A549 (cell line): ENCODE data around the gene GSTM2. TPM values are rescaled to one million over a fixed set of nuclear protein-coding genes. Genes with fewer than 3 reads are reported as not detected.

Experiments
- ATAC-seq, 2 experiments: fragments of 200-7000 bp in 1 of 2; fragments of >200 bp in 1 of 2; cut with Nextera tagmentation in 1 of 2; cut with Tn5 transposase in 1 of 2; 3 replicates each; pipeline versions ENCODE4 v1.8.0 to v1.9.1; 2018 to 2020; ENCODE audit warnings: mild to moderate bottlenecking in 1 of 2, moderate library complexity in 1 of 2
- CTCF ChIA-PET: fragments of 300-600 bp; sonication (Branson Sonifier 250); formaldehyde crosslinking; extraction: SDS; loops from one replicate; lab custom pipeline; 2021; ENCODE audit warnings: antibody characterized with exemption, inconsistent platforms; lab: Yijun Ruan, JAX
- POLR2A ChIA-PET: fragments of 350-600 bp; formaldehyde crosslinking; extraction: SDS; loops from one replicate; lab custom pipeline; 2021; ENCODE audit warnings: antibody characterized with exemption, inconsistent platforms; lab: Yijun Ruan, JAX
- DNase-seq, 2 experiments: peaks; one replicate each; pipeline versions ENCODE4 v3.0.0 to v3.0.0-alpha.2; 2011 to 2016; ENCODE audit warnings: low read depth in 1 of 2, low spot score in 1 of 2
- FAIRE-seq: peaks from 2 replicates; lab custom pipeline; 2011; peaks lifted over from hg19 to GRCh38; lab: Jason Lieb, UNC
- H3K27ac ChIP-seq, 2 experiments: fragments of >200 bp; sonication (Bioruptor Twin); formaldehyde crosslinking; 3 replicates each; pipeline ENCODE4 v1.5.1; 2016 to 2017
- H3K4me1 ChIP-seq: fragments of >200 bp; sonication (Bioruptor Twin); formaldehyde crosslinking; 3 replicates; pipeline ENCODE4 v1.6.1; 2016
- H3K4me2 ChIP-seq: fragments of >200 bp; sonication (Bioruptor Twin); formaldehyde crosslinking; 3 replicates; pipeline ENCODE4 v1.6.1; 2016
- H3K4me3 ChIP-seq: fragments of >200 bp; sonication (Bioruptor Twin); formaldehyde crosslinking; 3 replicates; pipeline ENCODE4 v1.5.1; 2016
- H3K9me3 ChIP-seq: fragments of >200 bp; sonication (Bioruptor Twin); formaldehyde crosslinking; 3 replicates; pipeline ENCODE4 v1.6.1; 2016
- BCL3 ChIP-seq: fragments of >200 bp; sonication (Bioruptor Twin); formaldehyde crosslinking; IDR thresholded peaks from 3 replicates; pipeline ENCODE4 v1.6.1; 2016
- BHLHE40 ChIP-seq: IDR thresholded peaks from 2 replicates; pipeline ENCODE4 v1.6.1; 2012; ENCODE audit warnings: low read depth, low read length, inconsistent platforms
- CBX8 ChIP-seq: fragments of 200-600 bp; sonication (generic); IDR thresholded peaks from 2 replicates; pipeline ENCODE4 v1.6.1; 2016
- EHMT2 ChIP-seq: fragments of 200-600 bp; sonication (generic); IDR thresholded peaks from 2 replicates; pipeline ENCODE4 v1.6.1; 2016; ENCODE audit warnings: antibody characterized with exemption, low read depth, mild to moderate bottlenecking, moderate library complexity
- ESRRA ChIP-seq: fragments of 150-350 bp; IDR thresholded peaks from 2 replicates; pipeline ENCODE4 v1.6.1; 2014; ENCODE audit warnings: mild to moderate bottlenecking, low read length, borderline replicate concordance
- FOSL2 ChIP-seq, 2 experiments: fragments of 450-650 bp in 1 of 2; fragments of >200 bp in 1 of 2; sonication (Bioruptor Twin) in 1 of 2; formaldehyde crosslinking; IDR thresholded peaks; 2 replicates each; pipeline versions ENCODE4 v1.5.0 to v1.6.1; 2016 to 2020; ENCODE audit warnings: mild to moderate bottlenecking in 1 of 2, moderate library complexity in 1 of 2
- HDAC2 ChIP-seq: fragments of 200-600 bp; sonication (generic); IDR thresholded peaks from 2 replicates; pipeline ENCODE4 v1.6.1; 2016
- HES2 ChIP-seq: fragments of >200 bp; sonication (Bioruptor Twin); formaldehyde crosslinking; IDR thresholded peaks from 2 replicates; pipeline ENCODE4 v1.6.1; 2016
- HEYL ChIP-seq: fragments of 250-450 bp; sonication (Bioruptor Pico); IDR thresholded peaks from 2 replicates; pipeline ENCODE4 v1.8.0; 2021; ENCODE audit warnings: mild to moderate bottlenecking, moderate library complexity
- HOXA7 ChIP-seq: fragments of 250-450 bp; sonication (Bioruptor Pico); IDR thresholded peaks from 2 replicates; pipeline ENCODE4 v1.5.0; 2020; ENCODE audit warnings: mild to moderate bottlenecking, moderate library complexity
- JUN ChIP-seq, 2 experiments: fragments of >200 bp; sonication (Bioruptor Twin); formaldehyde crosslinking; IDR thresholded peaks; 2 replicates in 1 of 2; 3 replicates in 1 of 2; pipeline ENCODE4 v1.6.1; 2016 to 2017
- JUNB ChIP-seq: fragments of >200 bp; sonication (Bioruptor Twin); formaldehyde crosslinking; IDR thresholded peaks from 2 replicates; pipeline ENCODE4 v1.6.1; 2016
- KDM1A ChIP-seq: fragments of 200-600 bp; sonication (generic); IDR thresholded peaks from 2 replicates; pipeline ENCODE4 v1.6.1; 2016; ENCODE audit warnings: low read depth, mild to moderate bottlenecking
- KDM5A ChIP-seq: fragments of 200-600 bp; sonication (generic); IDR thresholded peaks from 2 replicates; pipeline ENCODE4 v1.6.1; 2016; ENCODE audit warnings: antibody characterized with exemption, mild to moderate bottlenecking
- MAZ ChIP-seq: fragments of 150-350 bp; IDR thresholded peaks from 2 replicates; pipeline ENCODE4 v1.6.1; 2014; ENCODE audit warnings: antibody characterized with exemption, low read depth, low read length, borderline replicate concordance
- MYC ChIP-seq: IDR thresholded peaks from 2 replicates; pipeline ENCODE4 v1.6.1; 2012; ENCODE audit warnings: mild to moderate bottlenecking, inconsistent platforms, low read length, improper control_type of control experiment, borderline replicate concordance
- NFE2L2 ChIP-seq: fragments of 150-350 bp; conservative IDR thresholded peaks from 2 replicates; pipeline ENCODE4 v1.6.1; 2014; ENCODE audit warnings: low read length
- NPAS2 ChIP-seq: fragments of 250-450 bp; sonication (Bioruptor Pico); IDR thresholded peaks from 2 replicates; pipeline ENCODE4 v1.8.0; 2022; ENCODE audit warnings: mild to moderate bottlenecking, moderate library complexity, borderline replicate concordance
- PHF8 ChIP-seq: fragments of 200-600 bp; sonication (generic); IDR thresholded peaks from 2 replicates; pipeline ENCODE4 v1.6.1; 2016; ENCODE audit warnings: low read depth, mild to moderate bottlenecking, antibody characterized with exemption, moderate library complexity, borderline replicate concordance
- POLR2AphosphoS2 ChIP-seq: conservative IDR thresholded peaks from 2 replicates; pipeline ENCODE4 v1.6.1; 2012; ENCODE audit warnings: low read length, improper control_type of control experiment, inconsistent platforms
- RCOR1 ChIP-seq: fragments of 150-350 bp; IDR thresholded peaks from 2 replicates; pipeline ENCODE4 v1.6.1; 2014; ENCODE audit warnings: antibody characterized with exemption, low read length, low read depth
- RFX5 ChIP-seq: fragments of 450-650 bp; IDR thresholded peaks from 2 replicates; pipeline ENCODE4 v1.7.1; 2014; ENCODE audit warnings: antibody characterized with exemption, mild to moderate bottlenecking, moderate library complexity
- SREBF2 ChIP-seq: fragments of 450-650 bp; IDR thresholded peaks from 2 replicates; pipeline ENCODE4 v1.6.1; 2014; ENCODE audit warnings: mild to moderate bottlenecking, moderate library complexity
- TP53 ChIP-seq: fragments of 250-450 bp; sonication (Bioruptor Pico); IDR thresholded peaks from 2 replicates; pipeline ENCODE4 v1.5.0; 2021; ENCODE audit warnings: mild to moderate bottlenecking, moderate library complexity
- ZC3H11A ChIP-seq: fragments of 450-650 bp; IDR thresholded peaks from 2 replicates; pipeline ENCODE4 v1.6.1; 2014; ENCODE audit warnings: antibody characterized with exemption, mild to moderate bottlenecking
- ZFP36 ChIP-seq: fragments of 450-650 bp; IDR thresholded peaks from 2 replicates; pipeline ENCODE4 v1.6.1; 2014; ENCODE audit warnings: borderline replicate concordance; ENCODE audit not compliant: partially characterized antibody
- ZNF302 ChIP-seq: fragments of 250-450 bp; sonication (Bioruptor Pico); IDR thresholded peaks from 2 replicates; pipeline ENCODE4 v1.9.0; 2021; ENCODE audit warnings: inconsistent platforms, mild to moderate bottlenecking, moderate library complexity
- WGBS: methylation state at CpG from one replicate; pipeline ENCODE4 v1.1.6; 2017; ENCODE audit errors: missing lambda C conversion rate; 5-methylcytosine and 5-hydroxymethylcytosine counted together
- polyA plus RNA-seq, 4 experiments: library from polyadenylated mRNA; depleted of rRNA in 3 of 4; stranded (reverse); fragments of >200 nt; fragmentation: RNase III in 1 of 4; extraction: RNeasy Plus Mini Kit Qiagen cat#74134 plus additional on column Dnase treatment in 1 of 4; gene quantifications; 2 replicates in 3 of 4; 3 replicates in 1 of 4; pipeline ENCODE4 v1.2.3, GENCODE V29; 2011 to 2017
- TF ChIP-seq, protein P1 (sequence below): fragments of 450-650 bp; IDR thresholded peaks from 2 replicates; pipeline ENCODE4 v1.6.1; 2014; ENCODE audit warnings: antibody characterized with exemption
- TF ChIP-seq, protein P2 (sequence below): IDR thresholded peaks from 2 replicates; pipeline ENCODE4 v1.6.1; 2012; ENCODE audit warnings: low read depth, borderline replicate concordance

Gene GSTM2
- polyA plus RNA-seq, 2 of the 4 experiments (the other 2 are of a cell fraction) = 4.8 to 6.5 TPM

DNA sequence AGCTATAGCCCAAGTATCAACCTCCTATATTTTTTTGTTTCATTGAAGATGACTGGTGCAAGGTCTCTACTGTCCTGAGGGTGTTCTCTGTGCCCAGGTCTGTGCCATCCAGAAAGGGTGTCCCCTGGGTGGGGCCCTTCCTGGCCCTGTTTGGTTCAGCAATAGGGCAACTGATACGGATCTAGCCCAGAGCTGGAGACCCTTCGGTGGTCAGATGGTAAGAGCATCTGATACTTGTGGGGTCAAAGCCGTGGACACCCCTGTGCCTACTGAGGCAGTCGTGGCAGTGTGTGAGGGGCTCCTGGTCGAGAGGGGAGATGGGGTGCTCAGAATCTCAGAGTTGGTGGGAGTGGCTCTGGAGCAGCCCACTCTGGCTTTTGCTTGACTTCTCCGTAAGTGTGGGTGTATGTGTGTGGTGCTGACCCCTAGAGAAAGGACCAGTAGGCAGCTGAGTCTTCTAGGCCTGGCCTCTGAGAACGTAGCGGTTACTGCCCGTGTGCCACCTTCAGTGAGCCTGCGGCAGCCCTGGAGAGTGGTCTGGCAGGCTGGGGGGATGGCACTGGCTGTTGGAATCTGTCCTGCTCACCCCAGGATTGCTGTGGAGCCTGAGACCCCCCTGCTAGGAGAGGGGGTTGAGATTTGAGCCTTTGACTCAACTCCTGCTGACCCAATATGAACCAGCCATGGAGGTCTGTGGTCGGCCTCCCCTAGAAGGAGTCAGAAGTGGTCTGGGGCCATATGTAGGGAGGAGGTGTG is 45.5 kb upstream of the GSTM2 start:
- DNase-seq (no peak), ATAC-seq (no peak), FAIRE-seq (no peak)
- TF ChIP-seq MYC (no peak), MAZ (no peak), ZNF302 (CRISPR knock-in tag) (no peak), NPAS2 (CRISPR knock-in tag) (no peak), HOXA7 (CRISPR knock-in tag) (no peak), TP53 (CRISPR knock-in tag) (no peak), HDAC2 (no peak), SREBF2 (no peak), PHF8 (no peak), ESRRA (no peak), HES2 (no peak), RFX5 (no peak), JUN (IDR thresholded peaks at IDR 0.05) (no peak), KDM5A (no peak), EHMT2 (no peak), ZC3H11A (no peak), FOSL2 (IDR thresholded peaks at IDR 0.05) (no peak), FOSL2 (CRISPR knock-in tag; IDR thresholded peaks at IDR 0.05) (no peak)
- TF ChIP-seq, protein P1, sequence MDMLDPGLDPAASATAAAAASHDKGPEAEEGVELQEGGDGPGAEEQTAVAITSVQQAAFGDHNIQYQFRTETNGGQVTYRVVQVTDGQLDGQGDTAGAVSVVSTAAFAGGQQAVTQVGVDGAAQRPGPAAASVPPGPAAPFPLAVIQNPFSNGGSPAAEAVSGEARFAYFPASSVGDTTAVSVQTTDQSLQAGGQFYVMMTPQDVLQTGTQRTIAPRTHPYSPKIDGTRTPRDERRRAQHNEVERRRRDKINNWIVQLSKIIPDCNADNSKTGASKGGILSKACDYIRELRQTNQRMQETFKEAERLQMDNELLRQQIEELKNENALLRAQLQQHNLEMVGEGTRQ = no peak
- TF ChIP-seq, protein P2, sequence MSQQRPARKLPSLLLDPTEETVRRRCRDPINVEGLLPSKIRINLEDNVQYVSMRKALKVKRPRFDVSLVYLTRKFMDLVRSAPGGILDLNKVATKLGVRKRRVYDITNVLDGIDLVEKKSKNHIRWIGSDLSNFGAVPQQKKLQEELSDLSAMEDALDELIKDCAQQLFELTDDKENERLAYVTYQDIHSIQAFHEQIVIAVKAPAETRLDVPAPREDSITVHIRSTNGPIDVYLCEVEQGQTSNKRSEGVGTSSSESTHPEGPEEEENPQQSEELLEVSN = no peak
- Histone ChIP-seq H3K4me1 (peaks cover 27% of the 10 kb centered on the region), H3K27ac (0 out of 6 replicates have a peak overlapping the region, but pooled peaks of 1 of the 2 experiments have one; percentile 13), H3K4me2 (peak overlapping the region; percentile 89; the same call in 2 of the 3 replicates), H3K4me3 (no peak overlapping the region), H3K9me3 (no peaks in the 10 kb centered on the region)
- 100% methylated on average over 4 of the region's 11 CpGs for WGBS
- ChIA-PET CTCF (no interaction called here), POLR2A (no interaction called here)

DNA sequence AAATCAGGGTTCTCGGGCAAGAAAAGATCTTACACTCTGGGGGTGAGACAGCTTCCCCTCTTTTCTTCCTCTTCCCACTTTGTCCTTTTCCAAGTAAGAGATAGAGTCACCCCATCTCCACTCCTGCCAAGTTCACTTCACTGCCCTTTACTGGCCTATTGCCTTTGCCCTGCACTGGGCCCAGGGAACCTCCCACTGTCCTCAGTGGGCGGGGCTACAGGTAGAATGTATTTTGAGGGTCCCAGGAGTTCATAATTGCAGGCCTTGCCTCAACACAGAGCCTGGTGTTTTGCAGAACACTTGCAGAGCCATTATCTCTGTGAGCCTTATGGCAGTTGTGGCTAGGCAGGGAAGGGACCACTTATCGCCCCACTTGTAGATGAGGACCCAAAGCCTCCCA is 45.0 kb upstream of the GSTM2 start:
- ATAC-seq = no peak
- ChIA-PET CTCF (no interaction called here), POLR2A (no interaction called here)
- Histone ChIP-seq H3K4me3 (no peak overlapping the region), H3K9me3 (no peaks in the 10 kb centered on the region), H3K4me2 (no peak overlapping the region), H3K27ac (no peak overlapping the region), H3K4me1 (peaks cover 24% of the 10 kb centered on the region)
- no peak for DNase-seq
- no peak for FAIRE-seq
- no peak for TF ChIP-seq PHF8
- no peak for TF ChIP-seq BCL3
- no peak for TF ChIP-seq HES2
- no peak for TF ChIP-seq POLR2AphosphoS2
- no peak for TF ChIP-seq JUNB
- no peak for TF ChIP-seq KDM1A
- no peak for TF ChIP-seq KDM5A
- TF ChIP-seq RCOR1 = no peak
- no peak for TF ChIP-seq NFE2L2
- TF ChIP-seq ZNF302 (CRISPR knock-in tag) = no peak
- TF ChIP-seq HEYL (CRISPR knock-in tag) = no peak
- no peak for TF ChIP-seq MAZ
- TF ChIP-seq CBX8 = no peak
- TF ChIP-seq, protein P1 = no peak
- no peak for TF ChIP-seq ZFP36
- no peak for TF ChIP-seq BHLHE40
- WGBS = 78% methylated on average over 3 of the region's 3 CpGs
